ENCODE results near the gene SLC6A13. TPM values are rescaled to one million over a fixed set of nuclear protein-coding genes. Genes with fewer than 3 reads are reported as not detected.

Gene SLC6A13
- polyA plus RNA-seq, 1 experiment, result not detected

GRCh38 chr12:184811-185575 lies 77.6 kb downstream of the SLC6A13 start:
- Histone ChIP-seq H3K36me3 (ENCODE audit: control insufficient read depth, insufficient read depth, low read length) (no peaks in the 10 kb centered on the region), H3K4me3 (ENCODE audit: low read depth, low read length) (no peak overlapping the region), H3K27me3 (ENCODE audit: control insufficient read depth, insufficient read depth, low read length) (0 out of 2 replicates have a peak, but pooled peaks cover 5% of the 10 kb centered on the region)
- no peak for TF ChIP-seq CTCF (IDR thresholded peaks at IDR 0.05; ENCODE audit: insufficient read depth, low read depth, low read length)
- no peak for DNase-seq (ENCODE audit: low read depth)
- ChIA-PET CTCF (interaction anchor here (0.6 to 0.8 kb wide), 2 partner anchors 15 to 20 kb away, joined by 3 read pairs; no protein-coding TSS in a partner anchor), POLR2A (no interaction called here)

DNA sequence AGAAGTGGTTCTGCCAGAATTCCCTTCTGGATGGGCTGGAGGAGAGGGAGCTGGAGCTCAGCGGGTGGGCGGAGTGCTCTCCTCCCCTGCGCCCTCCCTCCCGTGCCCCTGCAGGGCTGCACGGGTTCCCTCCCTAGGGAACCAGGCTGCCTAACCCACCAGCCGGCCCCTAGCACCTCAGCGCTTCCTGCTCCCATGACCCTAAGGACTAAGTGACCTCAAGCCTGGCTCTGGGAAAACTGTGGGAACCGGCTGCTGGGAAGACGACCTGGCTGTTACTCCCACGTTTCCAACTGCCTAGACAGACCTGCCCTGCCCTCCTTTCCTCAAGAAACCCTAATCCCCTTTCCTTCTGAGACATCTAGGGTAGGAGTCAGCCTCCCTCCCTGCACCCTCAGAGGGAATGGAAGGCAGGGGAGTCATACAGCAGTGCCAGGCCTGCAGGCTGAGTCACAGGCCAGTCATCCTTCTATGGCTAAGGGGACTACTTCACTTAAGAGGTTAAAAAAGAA lies 80.2 kb downstream of the SLC6A13 start:
- no peak for DNase-seq (ENCODE audit: low read depth)
- no peaks in the 10 kb centered on the region for H3K27me3 ChIP-seq (ENCODE audit: control insufficient read depth, insufficient read depth, low read length)
- CTCF ChIA-PET, result no interaction called here
- no peak for TF ChIP-seq CTCF (IDR thresholded peaks at IDR 0.05; ENCODE audit: insufficient read depth, low read depth, low read length)
- POLR2A ChIA-PET, result no interaction called here
- no peaks in the 10 kb centered on the region for H3K36me3 ChIP-seq (ENCODE audit: control insufficient read depth, insufficient read depth, low read length)
- no peak overlapping the region for H3K4me3 ChIP-seq (ENCODE audit: low read depth, low read length)

DNA sequence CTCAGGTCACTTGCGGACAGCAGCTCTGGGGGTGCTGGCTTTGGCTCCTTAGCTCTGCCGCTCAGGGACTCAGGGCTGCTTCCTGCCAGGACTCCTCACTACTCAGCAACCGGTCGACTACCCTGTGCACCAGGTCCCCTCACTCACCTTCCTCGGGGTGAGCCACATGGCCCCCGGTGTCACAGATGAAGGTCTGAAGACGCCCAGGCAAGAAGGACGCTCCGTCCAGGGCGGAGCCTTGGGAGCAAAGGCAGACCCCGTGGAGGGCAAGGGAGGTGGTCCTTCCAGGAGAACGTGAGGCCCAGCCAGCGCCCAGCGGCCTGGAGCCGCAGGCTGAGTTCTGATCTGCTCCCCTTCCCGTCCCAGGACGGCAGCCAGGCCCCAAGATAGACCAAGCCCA lies 80.7 kb downstream of the SLC6A13 start:
- CTCF ChIA-PET, result no interaction called here
- no peak for TF ChIP-seq CTCF (IDR thresholded peaks at IDR 0.05; ENCODE audit: insufficient read depth, low read depth, low read length)
- POLR2A ChIA-PET, result no interaction called here

GRCh38 chr12:180445-180844 lies 82.2 kb downstream of the SLC6A13 start:
- ChIA-PET POLR2A (no interaction called here), CTCF (no interaction called here)
- Histone ChIP-seq H3K36me3 (ENCODE audit: control insufficient read depth, insufficient read depth, low read length) (no peaks in the 10 kb centered on the region), H3K27me3 (ENCODE audit: control insufficient read depth, insufficient read depth, low read length) (no peaks in the 10 kb centered on the region), H3K4me3 (ENCODE audit: low read depth, low read length) (no peak overlapping the region)
- DNase-seq (ENCODE audit: low read depth), result no peak
- no peak for TF ChIP-seq CTCF (IDR thresholded peaks at IDR 0.05; ENCODE audit: insufficient read depth, low read depth, low read length)

More for the DNA sequence above, 80.7 kb downstream of the SLC6A13 start:
- Histone ChIP-seq H3K27me3 (ENCODE audit: control insufficient read depth, insufficient read depth, low read length) (no peaks in the 10 kb centered on the region), H3K4me3 (ENCODE audit: low read depth, low read length) (no peak overlapping the region), H3K36me3 (ENCODE audit: control insufficient read depth, insufficient read depth, low read length) (no peaks in the 10 kb centered on the region)
- DNase-seq (ENCODE audit: low read depth), result no peak

DNA sequence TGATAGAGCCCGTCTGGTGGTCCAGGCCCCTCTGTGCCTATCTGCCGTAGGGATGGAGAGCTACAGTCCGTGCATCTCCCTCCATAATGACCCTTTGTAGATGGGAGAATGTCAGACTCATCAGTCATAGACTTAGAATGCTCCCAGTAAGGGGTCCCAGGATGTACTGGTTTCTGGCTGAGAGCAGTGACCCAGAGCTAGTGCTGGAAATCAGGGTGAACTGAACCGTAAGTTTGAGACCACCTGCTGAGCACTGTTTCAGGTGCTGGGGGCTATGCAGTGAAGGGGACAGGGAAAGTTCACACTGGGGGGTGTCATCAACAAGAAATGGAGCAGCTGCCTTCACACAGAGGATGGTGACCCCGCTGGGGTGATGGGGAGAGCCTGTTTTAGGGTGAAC lies 82.8 kb downstream of the SLC6A13 start:
- no peak for TF ChIP-seq CTCF (IDR thresholded peaks at IDR 0.05; ENCODE audit: insufficient read depth, low read depth, low read length)
- CTCF ChIA-PET, result interaction anchor here (2.5 kb wide), 1 partner anchor 9 kb away, joined by 13 read pairs; no protein-coding TSS in a partner anchor

More for the DNA sequence above, 82.8 kb downstream of the SLC6A13 start:
- Histone ChIP-seq H3K27me3 (ENCODE audit: control insufficient read depth, insufficient read depth, low read length) (no peaks in the 10 kb centered on the region), H3K4me3 (ENCODE audit: low read depth, low read length) (no peak overlapping the region), H3K36me3 (ENCODE audit: control insufficient read depth, insufficient read depth, low read length) (no peaks in the 10 kb centered on the region)
- POLR2A ChIA-PET, result no interaction called here
- DNase-seq (ENCODE audit: low read depth), result no peak

Measured in BJ (cell line).